Pulmonary artery endothelial cell (primary cell): ENCODE data around the gene MOB2. TPM values are rescaled to one million over a fixed set of nuclear protein-coding genes. Genes with fewer than 3 reads are reported as not detected.
"Not testable (repeated sequence)": the region's sequence is repeated elsewhere in the genome, so short reads cannot be mapped to it uniquely, and the experiment has no call there.

ENCODE experiments used
- DNase-seq: peaks from one replicate; pipeline ENCODE4 v3.0.0-alpha.2; 2011; ENCODE audit warnings: low read depth, low spot score
- total RNA-seq: library from RNA; depleted of rRNA; stranded (reverse); fragments of >200 nt; gene quantifications from 2 replicates; pipeline ENCODE4 v1.2.3, GENCODE V29; 2014

Gene MOB2
- total RNA-seq, 1 donor from 2014 or later = 48.3 TPM

- DNase-seq = no peak
Observed at GRCh38 chr11:1443737-1444136, 42.8 kb downstream of the MOB2 start.

- no peak for DNase-seq
Observed at GRCh38 chr11:1442807-1443366, 43.7 kb downstream of the MOB2 start.

GRCh38 chr11:1442163-1442562 is 44.4 kb downstream of the MOB2 start:
- no peak for DNase-seq

GRCh38 chr11:1440496-1440895 is 46.1 kb downstream of the MOB2 start:
- no peak for DNase-seq

- no peak for DNase-seq
Observed at GRCh38 chr11:1440066-1440465, 46.5 kb downstream of the MOB2 start.

GRCh38 chr11:1439341-1439740 is 47.2 kb downstream of the MOB2 start:
- no peak for DNase-seq

GRCh38 chr11:1438967-1439330 is 47.6 kb downstream of the MOB2 start:
- DNase-seq = no peak

GRCh38 chr11:1438261-1438966 is 48.2 kb downstream of the MOB2 start:
- DNase-seq = no peak

- DNase-seq = no peak
Observed at GRCh38 chr11:1437500-1437899, 49.1 kb downstream of the MOB2 start.

GRCh38 chr11:1436468-1437039 is 50.0 kb downstream of the MOB2 start:
- DNase-seq = no peak

- no peak for DNase-seq
Observed at GRCh38 chr11:1435820-1436467, 50.6 kb downstream of the MOB2 start.

GRCh38 chr11:1435479-1435819 is 51.1 kb downstream of the MOB2 start:
- DNase-seq = not testable (repeated sequence)

- no peak for DNase-seq
Observed at GRCh38 chr11:1433977-1434640, 52.5 kb downstream of the MOB2 start.

- DNase-seq = no peak
Observed at GRCh38 chr11:1433568-1433967, 53.0 kb downstream of the MOB2 start.

- no peak for DNase-seq
Observed at GRCh38 chr11:1428762-1429316, 57.7 kb downstream of the MOB2 start.

GRCh38 chr11:1425439-1425838 is 61.1 kb downstream of the MOB2 start:
- no peak for DNase-seq

GRCh38 chr11:1425006-1425405 is 61.6 kb downstream of the MOB2 start:
- no peak for DNase-seq

GRCh38 chr11:1423406-1423805 is 63.2 kb downstream of the MOB2 start:
- DNase-seq = not testable (repeated sequence)

- no peak for DNase-seq
Observed at GRCh38 chr11:1422981-1423380, 63.6 kb downstream of the MOB2 start.

GRCh38 chr11:1422481-1422880 is 64.1 kb downstream of the MOB2 start:
- DNase-seq = no peak

- DNase-seq = no peak
Observed at GRCh38 chr11:1421291-1421690, 65.3 kb downstream of the MOB2 start.

GRCh38 chr11:1419811-1420210 is 66.8 kb downstream of the MOB2 start:
- no peak for DNase-seq
